GM12891 (cell line): Measurements from ENCODE around the gene ARHGAP11A.

Experiments used
- DNase-seq: peaks from one replicate; pipeline ENCODE4 v3.0.0; 2011; ENCODE audit warnings: low spot score; ENCODE audit not compliant: insufficient read length
- FAIRE-seq: peaks from 2 replicates; lab custom pipeline; 2011; peaks lifted over from hg19 to GRCh38; lab: Jason Lieb, UNC
- PAX5 ChIP-seq: IDR thresholded peaks from 2 replicates; pipeline ENCODE4 v1.6.1; 2011; ENCODE audit warnings: low read length, moderate library complexity, mild to moderate bottlenecking; ENCODE audit not compliant: insufficient read depth, severe bottlenecking
- POLR2A ChIP-seq: IDR thresholded peaks from 2 replicates; pipeline ENCODE4 v1.6.1; 2011; ENCODE audit warnings: low read depth, low read length, control low read depth
- POLR2AphosphoS5 ChIP-seq: IDR thresholded peaks from 2 replicates; pipeline ENCODE4 v1.6.1; 2011; ENCODE audit warnings: low read depth, low read length, control low read depth
- POU2F2 ChIP-seq: IDR thresholded peaks from 2 replicates; pipeline ENCODE4 v1.6.1; 2011; ENCODE audit warnings: low read depth, mild to moderate bottlenecking, control low read depth, low read length, moderate library complexity
- SPI1 ChIP-seq: IDR thresholded peaks from 2 replicates; pipeline ENCODE4 v1.6.1; 2011; ENCODE audit warnings: low read depth, low read length, control low read depth
- TAF1 ChIP-seq: IDR thresholded peaks from 2 replicates; pipeline ENCODE4 v1.6.1; 2011; ENCODE audit warnings: low read depth, low read length, control low read depth

ARHGAP11A gene

DNA sequence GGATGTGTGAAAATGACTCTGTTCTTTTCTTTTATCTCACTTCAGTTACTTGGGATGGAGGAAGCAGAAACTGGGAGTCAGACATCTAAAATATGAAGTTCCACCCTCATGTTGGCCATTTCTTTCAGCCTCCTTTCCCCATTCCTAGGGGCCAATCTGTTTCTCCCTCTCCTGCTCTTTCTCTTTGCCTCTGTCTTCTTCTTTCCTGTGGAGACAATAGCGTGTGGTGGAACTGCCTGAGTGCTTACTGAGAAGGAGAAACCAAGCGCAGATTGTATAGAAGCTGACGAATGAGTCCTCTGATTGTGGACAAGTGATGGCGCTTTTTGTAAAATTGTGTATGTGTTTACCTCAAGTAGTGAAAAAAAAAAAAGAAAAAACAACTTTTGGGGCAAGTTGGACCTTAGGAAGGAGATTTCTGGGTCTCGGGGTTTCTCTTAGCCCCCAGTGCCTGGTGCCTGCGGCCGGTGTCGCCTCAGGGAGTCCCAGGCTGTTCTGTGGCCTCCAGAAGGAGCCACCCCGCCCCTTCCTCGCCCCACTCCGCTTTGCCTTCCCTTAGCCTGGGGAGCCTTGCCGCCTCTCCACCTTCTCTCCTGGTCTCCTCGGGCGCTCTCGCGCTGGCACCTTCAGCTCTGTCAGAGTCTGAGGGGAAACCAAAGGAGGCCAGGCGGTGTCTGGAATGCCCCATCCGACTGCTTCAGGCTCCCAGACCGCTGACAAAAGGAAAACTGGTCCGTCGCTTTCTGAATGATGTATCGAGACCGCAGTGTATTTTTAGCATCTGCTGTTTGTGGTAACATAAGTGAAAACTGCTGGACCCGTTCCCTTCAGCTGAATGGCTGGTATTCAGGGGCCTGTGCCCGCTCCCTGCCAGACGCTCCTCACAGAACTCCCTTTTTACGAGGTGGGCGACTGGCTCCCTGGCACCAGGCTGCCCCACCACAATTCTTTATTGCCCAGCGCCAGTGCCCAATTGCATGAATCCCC is 56.3 kb downstream of the ARHGAP11A start:
- DNase-seq (no peak), FAIRE-seq (no peak)
- TF ChIP-seq TAF1 (no peak), SPI1 (no peak), POLR2AphosphoS5 (no peak), POLR2A (no peak), PAX5 (no peak), POU2F2 (no peak)

DNA sequence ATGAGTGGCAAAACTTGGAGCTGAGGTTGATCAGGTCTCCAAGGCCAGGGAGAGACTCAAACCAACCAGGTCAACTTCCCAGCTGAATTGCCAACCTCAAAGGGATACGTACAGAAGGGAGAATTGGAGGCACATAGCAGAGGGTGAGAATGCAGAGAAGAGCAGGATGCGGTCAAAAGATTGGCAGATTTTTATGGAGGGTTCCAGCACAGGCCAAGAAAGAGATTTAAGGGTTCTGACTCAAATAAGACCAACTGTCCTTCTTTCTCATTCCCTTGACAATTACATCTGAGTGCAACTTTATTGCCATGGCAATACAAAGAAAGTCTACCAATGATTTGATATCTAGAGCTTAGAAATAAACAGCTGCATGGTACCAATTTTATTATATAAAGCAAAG is 59.4 kb downstream of the ARHGAP11A start:
- TF ChIP-seq TAF1, result no peak
- TF ChIP-seq POLR2AphosphoS5, result no peak
- TF ChIP-seq POLR2A, result no peak
- TF ChIP-seq SPI1, result no peak
- TF ChIP-seq PAX5, result no peak
- no peak for TF ChIP-seq POU2F2
- DNase-seq, result no peak
- no peak for FAIRE-seq

DNA sequence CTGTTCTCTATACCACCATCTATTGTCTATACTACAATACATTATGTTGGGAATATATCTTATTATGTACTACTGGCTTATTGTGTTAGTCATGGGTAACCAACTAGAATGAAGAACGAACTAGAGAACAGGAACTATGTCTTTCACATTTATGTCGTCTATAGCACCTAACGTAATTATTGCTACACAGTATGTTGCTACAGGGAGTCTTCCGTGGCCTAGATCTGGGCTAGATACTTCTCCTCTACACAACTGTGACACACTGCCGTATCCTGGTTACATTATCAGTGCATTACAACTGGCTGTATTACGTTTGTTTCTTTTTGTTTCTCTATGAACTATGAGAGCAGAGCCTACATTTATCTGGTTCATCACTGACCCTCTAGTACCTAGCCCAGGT is 60.2 kb downstream of the ARHGAP11A start:
- TF ChIP-seq PAX5 (no peak), POLR2A (no peak), TAF1 (no peak), SPI1 (no peak), POLR2AphosphoS5 (no peak), POU2F2 (no peak)
- DNase-seq (no peak), FAIRE-seq (no peak)

DNA sequence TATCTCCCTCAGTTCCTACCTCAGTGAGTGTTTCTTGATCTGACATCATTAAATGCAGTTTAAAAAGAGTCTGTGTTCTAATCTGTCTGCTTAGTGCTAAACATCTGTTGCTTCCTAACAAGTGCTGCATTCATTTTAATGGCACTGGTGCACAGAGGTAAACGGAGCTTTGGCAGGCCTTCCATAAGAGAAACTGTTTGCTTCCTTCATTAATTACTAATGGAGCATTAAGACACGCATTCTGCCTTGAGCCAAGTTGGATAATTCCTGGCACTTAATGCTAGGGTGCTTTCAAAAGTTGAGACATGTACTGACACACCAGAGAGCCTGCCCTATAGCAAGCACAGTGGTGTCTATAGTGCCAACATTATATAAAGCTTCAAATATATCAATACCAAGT is 60.9 kb downstream of the ARHGAP11A start:
- DNase-seq (no peak), FAIRE-seq (no peak)
- no peak for TF ChIP-seq SPI1
- no peak for TF ChIP-seq POU2F2
- TF ChIP-seq TAF1, result no peak
- no peak for TF ChIP-seq PAX5

DNA sequence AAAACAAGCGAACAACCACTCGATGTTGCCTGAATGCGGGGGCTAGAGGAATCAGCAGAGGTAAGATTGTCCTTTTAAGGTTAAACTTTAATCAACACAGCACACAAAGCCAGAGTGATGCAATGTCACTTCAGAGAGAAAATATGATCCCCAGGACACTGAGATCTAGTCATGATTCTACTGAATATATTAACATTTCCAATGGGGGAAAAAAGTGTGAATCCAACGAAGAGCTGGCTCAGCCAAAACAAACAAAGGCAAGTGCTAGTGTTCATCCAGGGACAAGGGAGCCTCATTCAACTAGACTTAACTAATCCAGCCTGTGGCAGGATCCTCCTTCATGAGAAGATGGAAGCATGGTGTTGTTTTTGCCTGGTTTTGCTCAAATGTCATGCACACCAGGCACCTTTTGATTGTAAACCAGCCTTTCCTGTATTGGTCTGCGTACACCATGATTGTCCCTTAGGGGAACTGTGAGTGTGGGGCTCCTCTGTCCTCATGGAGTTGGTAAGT is 62.0 kb downstream of the ARHGAP11A start:
- TF ChIP-seq POLR2AphosphoS5 (no peak), SPI1 (no peak), PAX5 (no peak), POLR2A (no peak), TAF1 (no peak), POU2F2 (no peak)
- FAIRE-seq (no peak), DNase-seq (no peak)

DNA sequence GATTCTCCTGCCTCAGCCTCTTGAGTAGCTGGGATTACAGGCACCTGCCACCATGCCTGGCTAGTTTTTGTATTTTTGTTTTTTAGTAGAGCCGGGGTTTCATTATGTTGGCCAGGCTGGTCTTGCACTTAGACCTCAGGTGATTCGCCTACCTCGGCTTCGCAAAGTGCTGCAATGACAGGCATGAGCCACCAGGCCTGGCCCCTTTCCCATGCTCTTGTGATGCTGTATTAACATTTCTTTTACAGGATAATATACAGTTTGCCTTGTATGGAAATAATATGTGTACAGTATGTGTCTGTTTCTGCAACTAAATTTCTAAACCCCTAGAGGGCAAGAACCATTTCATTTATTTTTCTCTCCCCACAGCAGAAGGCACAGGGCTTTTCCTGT is 64.0 kb downstream of the ARHGAP11A start:
- DNase-seq, result no peak
- no peak for FAIRE-seq
- TF ChIP-seq POLR2AphosphoS5, result no peak
- TF ChIP-seq TAF1, result no peak
- TF ChIP-seq POLR2A, result no peak
- TF ChIP-seq SPI1, result no peak
- no peak for TF ChIP-seq POU2F2
- TF ChIP-seq PAX5, result no peak

DNA sequence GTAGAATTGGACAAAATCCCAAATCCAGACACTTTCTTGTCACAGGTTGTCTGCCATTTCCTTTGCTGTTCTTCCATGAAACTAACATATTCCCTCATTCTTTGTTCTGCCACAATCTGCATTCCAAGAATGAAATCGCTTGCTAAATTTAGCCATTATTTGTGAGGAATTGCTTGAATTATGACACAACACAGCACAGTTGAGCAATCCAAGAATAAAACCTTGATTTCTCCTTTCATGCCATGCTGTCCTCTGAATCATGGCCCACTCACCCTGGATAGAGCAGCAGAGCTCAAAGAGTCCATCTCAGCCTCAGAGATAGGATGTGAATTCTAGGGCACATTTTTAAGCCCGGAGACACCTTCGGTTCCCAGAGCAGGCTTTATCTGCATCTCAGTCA is 67.3 kb downstream of the ARHGAP11A start:
- TF ChIP-seq POLR2AphosphoS5 (no peak), PAX5 (no peak), SPI1 (no peak), POU2F2 (no peak), POLR2A (no peak), TAF1 (no peak)
- DNase-seq, result no peak

DNA sequence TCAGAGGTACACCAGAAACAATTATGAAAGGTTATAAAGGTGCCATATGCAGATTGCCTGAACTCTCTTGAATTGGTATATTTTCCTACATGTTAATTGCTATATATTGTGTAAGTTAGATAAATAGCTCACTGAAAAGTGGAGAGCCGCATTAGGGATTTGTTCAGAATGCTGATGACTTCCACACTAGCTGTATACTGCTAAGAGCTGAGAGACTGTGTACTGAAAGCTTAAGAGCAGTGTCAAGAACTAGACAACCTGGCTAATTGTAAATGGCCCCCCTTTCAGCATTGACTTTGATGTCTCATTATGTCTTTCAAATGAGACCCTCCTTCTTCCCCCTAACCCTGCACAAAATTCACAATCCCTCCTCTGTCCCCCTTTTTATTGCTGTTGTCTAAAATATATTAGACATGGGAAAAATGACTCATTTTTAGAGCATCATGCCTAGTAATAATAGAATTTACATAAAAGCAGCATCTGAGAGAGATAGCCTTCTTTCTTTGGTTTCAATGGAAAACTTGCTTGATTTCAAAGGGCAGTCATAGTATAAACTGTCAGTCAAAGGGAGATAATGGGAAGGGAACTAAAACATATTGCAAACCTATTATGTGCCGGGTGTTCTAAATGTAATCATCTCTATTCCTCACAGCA is 67.8 kb downstream of the ARHGAP11A start:
- no peak for FAIRE-seq
- TF ChIP-seq PAX5, result no peak
- no peak for TF ChIP-seq POLR2A
- no peak for TF ChIP-seq TAF1
- no peak for TF ChIP-seq POLR2AphosphoS5
- no peak for TF ChIP-seq SPI1
- TF ChIP-seq POU2F2, result no peak
- no peak for DNase-seq

More for the DNA sequence above, 67.3 kb downstream of the ARHGAP11A start:
- FAIRE-seq, result no peak
